HK-2 (cell line): Measurements from ENCODE around the gene CYP51A1.
A peak's percentile ranks its signal among the peaks of the same experiment; 100 is the strongest.
"Not testable (repeated sequence)": the region's sequence is repeated elsewhere in the genome, so short reads cannot be mapped to it uniquely, and the experiment has no call there.

Experiments
- DNase-seq: peaks from one replicate; pipeline ENCODE4 v3.0.0-alpha.2; 2018; ENCODE audit not compliant: unreplicated experiment

Gene CYP51A1

GRCh38 chr7:92134271-92135051 lies at the start of gene CYP51A1:
Gene CYP51A1 (minus strand): TSS chr7:92134477. CDS start chr7:92134364, 113 bp downstream.
- DNase-seq = peak; percentile 93

- DNase-seq = peak; percentile 86
Observed at GRCh38 chr7:92178928-92179924, 44.9 kb upstream of the CYP51A1 start, which contains the start of gene LRRD1. Gene LRRD1 (minus strand): TSS chr7:92179142. CDS start chr7:92165202, 13,940 bp downstream.

- DNase-seq = no peak
Observed at GRCh38 chr7:92177362-92177761, 43.1 kb upstream of the CYP51A1 start.

GRCh38 chr7:92169529-92169928 lies 35.3 kb upstream of the CYP51A1 start:
- DNase-seq = not testable (repeated sequence)

- DNase-seq = no peak
Observed at GRCh38 chr7:92161271-92161670, 27.0 kb upstream of the CYP51A1 start.

- no peak for DNase-seq
Observed at GRCh38 chr7:92158660-92159575, 24.6 kb upstream of the CYP51A1 start.

- DNase-seq = no peak
Observed at GRCh38 chr7:92156990-92157389, 22.7 kb upstream of the CYP51A1 start.

- no peak for DNase-seq
Observed at GRCh38 chr7:92155108-92155739, 20.9 kb upstream of the CYP51A1 start.

GRCh38 chr7:92150450-92151017 lies 16.3 kb upstream of the CYP51A1 start:
- DNase-seq = no peak

GRCh38 chr7:92149736-92150239 lies 15.5 kb upstream of the CYP51A1 start:
- no peak for DNase-seq

GRCh38 chr7:92143192-92143880 lies 9.1 kb upstream of the CYP51A1 start:
- DNase-seq = not testable (repeated sequence)

GRCh38 chr7:92142791-92143190 lies 8.5 kb upstream of the CYP51A1 start:
- not testable (repeated sequence) for DNase-seq

GRCh38 chr7:92141161-92141560 lies 6.9 kb upstream of the CYP51A1 start:
- DNase-seq = no peak

- DNase-seq = no peak
Observed at GRCh38 chr7:92137557-92137956, 3.3 kb upstream of the CYP51A1 start.

GRCh38 chr7:92135052-92135889 lies 994 bp upstream of the CYP51A1 start:
- no peak for DNase-seq

- DNase-seq = peak; percentile 68
Observed at GRCh38 chr7:92133737-92134270, 473 bp downstream of the CYP51A1 start.

- no peak for DNase-seq
Observed at GRCh38 chr7:92133133-92133736, 1.0 kb downstream of the CYP51A1 start.

- no peak for DNase-seq
Observed at GRCh38 chr7:92131764-92132330, 2.4 kb downstream of the CYP51A1 start.
